Measurements from ENCODE around the gene MED13L. TPM values are rescaled to one million over a fixed set of nuclear protein-coding genes. Genes with fewer than 3 reads are reported as not detected.

MED13L gene
- total and polyA plus RNA-seq, 2 donors (not counting 3 experiments of a cell fraction or from before 2014, with no cell fraction given) = 27.4 to 93.6 TPM

- H3K36me3 ChIP-seq (ENCODE audit: control insufficient read depth in 2 of 2, extremely low read depth in 1 of 2, insufficient read depth in 2 of 2, low read length in 2 of 2) = no peaks in the 10 kb centered on the region
- no peak overlapping the region for H3K4me3 ChIP-seq (replicated peaks in 1 of 3; ENCODE audit: insufficient read depth in 1 of 3, low read depth in 1 of 3, low read length in 3 of 3)
- peaks cover 74% of the 10 kb centered on the region for H3K79me2 ChIP-seq (ENCODE audit: control insufficient read depth, insufficient read depth, low read length)
- no peak overlapping the region for H2AFZ ChIP-seq (ENCODE audit: low read depth, low read length)
- H4K20me1 ChIP-seq (replicated peaks; ENCODE audit: control insufficient read depth, extremely low read depth, insufficient read depth, low read length) = peaks cover 30% of the 10 kb centered on the region
- no peak overlapping the region for H3K27ac ChIP-seq (ENCODE audit: insufficient read depth, low read depth, low read length)
- TF ChIP-seq EZH2 (IDR thresholded peaks at IDR 0.05; ENCODE audit: borderline replicate concordance, low read depth, low read length, severe bottlenecking) (no peak), MYC (IDR thresholded peaks at IDR 0.05; ENCODE audit: low read depth, low read length) (no peak), FOS (IDR thresholded peaks at IDR 0.05; ENCODE audit: borderline replicate concordance, insufficient read depth, low read length) (no peak)
- TF ChIP-seq, protein P1, sequence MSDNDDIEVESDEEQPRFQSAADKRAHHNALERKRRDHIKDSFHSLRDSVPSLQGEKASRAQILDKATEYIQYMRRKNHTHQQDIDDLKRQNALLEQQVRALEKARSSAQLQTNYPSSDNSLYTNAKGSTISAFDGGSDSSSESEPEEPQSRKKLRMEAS (IDR thresholded peaks at IDR 0.05; ENCODE audit: insufficient read depth, insufficient read length) = no peak
- no TSS peak for BruUV-seq (replicated peaks)
- ChIA-PET CTCF (interaction anchor here (1.4 kb wide), 2 partner anchors 19 to 35 kb away, joined by 4 to 6 read pairs; no protein-coding TSS in a partner anchor), POLR2A (no interaction called here)
- no peak for FAIRE-seq
- H3K4me2 ChIP-seq (ENCODE audit: insufficient read depth, low read length) = no peak overlapping the region
- no peaks in the 10 kb centered on the region for H3K9me3 ChIP-seq (replicated peaks; ENCODE audit: control insufficient read depth, insufficient read depth, low read length)
- H3K9me1 ChIP-seq (replicated peaks; ENCODE audit: control insufficient read depth, extremely low read depth, insufficient read depth, low read length) = no peaks in the 10 kb centered on the region
- intact Hi-C loops (cut with micrococcal nuclease) (no loop called here), dilution Hi-C loops (cut with MboI; ENCODE audit: extremely low pct_ligation_motif_present, low sequenced_read_pairs) (no loop called here)
- H3K27me3 ChIP-seq (ENCODE audit: control insufficient read depth in 2 of 2, insufficient read depth in 2 of 2, low read length in 2 of 2) = no peaks in the 10 kb centered on the region
- H3K9ac ChIP-seq (replicated peaks; ENCODE audit: extremely low read depth, insufficient read depth, low read length) = no peak overlapping the region
- no peaks in the 10 kb centered on the region for H3K4me1 ChIP-seq (ENCODE audit: control insufficient read depth, extremely low read depth, insufficient read depth, low read length)
- no peak for DNase-seq (ENCODE audit: low read depth, low spot score)
These were observed 76.7 kb downstream of the MED13L start for GRCh38 chr12:116200812-116201211.

- Histone ChIP-seq H3K27me3 (ENCODE audit: control insufficient read depth in 2 of 2, insufficient read depth in 2 of 2, low read length in 2 of 2) (no peaks in the 10 kb centered on the region), H3K9me3 (replicated peaks; ENCODE audit: control insufficient read depth, insufficient read depth, low read length) (no peaks in the 10 kb centered on the region), H3K79me2 (ENCODE audit: control insufficient read depth, insufficient read depth, low read length) (peaks cover 75% of the 10 kb centered on the region), H3K4me3 (replicated peaks in 1 of 3; ENCODE audit: insufficient read depth in 1 of 3, low read depth in 1 of 3, low read length in 3 of 3) (no peak overlapping the region), H3K4me2 (ENCODE audit: insufficient read depth, low read length) (no peak overlapping the region), H3K9me1 (replicated peaks; ENCODE audit: control insufficient read depth, extremely low read depth, insufficient read depth, low read length) (no peaks in the 10 kb centered on the region), H4K20me1 (replicated peaks; ENCODE audit: control insufficient read depth, extremely low read depth, insufficient read depth, low read length) (peaks cover 27% of the 10 kb centered on the region), H3K4me1 (ENCODE audit: control insufficient read depth, extremely low read depth, insufficient read depth, low read length) (no peaks in the 10 kb centered on the region), H2AFZ (ENCODE audit: low read depth, low read length) (no peak overlapping the region), H3K9ac (replicated peaks; ENCODE audit: extremely low read depth, insufficient read depth, low read length) (no peak overlapping the region), H3K27ac (ENCODE audit: insufficient read depth, low read depth, low read length) (no peak overlapping the region), H3K36me3 (ENCODE audit: control insufficient read depth in 2 of 2, extremely low read depth in 1 of 2, insufficient read depth in 2 of 2, low read length in 2 of 2) (no peaks in the 10 kb centered on the region)
- TF ChIP-seq EZH2 (IDR thresholded peaks at IDR 0.05; ENCODE audit: borderline replicate concordance, low read depth, low read length, severe bottlenecking) (no peak), POLR2A (IDR thresholded peaks at IDR 0.05; ENCODE audit: low read depth, low read length) (no peak), JUN (IDR thresholded peaks at IDR 0.05; ENCODE audit: borderline replicate concordance, insufficient read depth, insufficient read length, low read depth) (no peak), CTCF (IDR thresholded peaks at IDR 0.05; ENCODE audit: extremely low read depth in 1 of 2, insufficient read depth in 1 of 2, low read depth in 1 of 2, low read length in 2 of 2) (no peak), GATA2 (IDR thresholded peaks at IDR 0.05; ENCODE audit: insufficient read depth, insufficient read length, low read depth, low read length) (no peak), MYC (IDR thresholded peaks at IDR 0.05; ENCODE audit: low read depth, low read length) (no peak), POLR2AphosphoS5 (IDR thresholded peaks at IDR 0.05; ENCODE audit: insufficient read depth, low read depth, low read length) (no peak), FOS (IDR thresholded peaks at IDR 0.05; ENCODE audit: borderline replicate concordance, insufficient read depth, low read length) (no peak)
- TF ChIP-seq, protein P1 (IDR thresholded peaks at IDR 0.05; ENCODE audit: insufficient read depth, insufficient read length) = no peak
- FAIRE-seq (no peak), DNase-seq (ENCODE audit: low read depth, low spot score) (no peak)
- intact Hi-C loops (cut with micrococcal nuclease) = no loop called here
- ChIA-PET CTCF (no interaction called here), POLR2A (no interaction called here)
- no TSS peak for BruUV-seq (replicated peaks)
- dilution Hi-C loops (cut with MboI; ENCODE audit: extremely low pct_ligation_motif_present, low sequenced_read_pairs) = no loop called here
These were observed 78.3 kb downstream of the MED13L start for GRCh38 chr12:116199160-116199706.
